ENCODE results near the gene UBE2F. TPM values are rescaled to one million over a fixed set of nuclear protein-coding genes. Genes with fewer than 3 reads are reported as not detected.
A peak's percentile ranks its signal among the peaks of the same experiment; 100 is the strongest.

UBE2F gene
- total and polyA plus RNA-seq, 2 of the 4 experiments (the other 2 are of a cell fraction), result 44.6 to 59.8 TPM

DNA sequence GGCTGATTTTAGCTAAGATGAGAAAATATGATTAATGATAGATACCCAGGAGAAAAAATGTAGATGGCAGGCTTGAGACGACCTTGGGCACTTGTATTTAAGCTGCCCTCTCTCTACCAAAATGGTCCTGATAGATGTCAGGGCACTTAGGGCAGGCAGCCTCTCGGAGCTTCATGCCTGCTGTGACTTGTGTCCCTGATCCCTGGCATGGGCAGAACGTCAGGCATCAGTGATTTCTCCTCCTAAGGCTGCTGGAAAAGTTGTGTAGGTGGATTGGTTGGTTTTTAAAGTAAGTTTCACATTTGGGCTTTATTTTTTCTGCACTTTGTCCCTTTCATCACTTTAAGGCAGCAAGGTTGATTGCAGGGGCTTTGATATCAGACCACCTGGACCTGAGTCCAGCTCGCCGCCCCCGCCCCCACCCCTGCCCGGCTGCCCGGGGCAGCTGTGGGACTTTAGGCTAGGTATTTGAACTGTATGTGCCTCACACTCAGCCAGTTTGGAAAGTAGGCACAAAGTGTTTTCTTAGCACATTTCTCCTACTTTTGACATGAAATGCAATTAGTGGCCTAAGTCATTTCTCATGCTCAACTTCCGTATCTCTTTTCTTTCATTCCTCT, 59.0 kb downstream of the UBE2F start:
- H4K20me1 ChIP-seq (ENCODE audit: insufficient read depth, low read length), result no peaks in the 10 kb centered on the region; the same call in 1 of the 2 replicates
- H4K8ac ChIP-seq (ENCODE audit: low read depth in 2 of 2, low read length in 2 of 2), result no peak overlapping the region; a peak in 1 of 4 replicates
- peaks cover 37% of the 10 kb centered on the region for H3K9me1 ChIP-seq (ENCODE audit: insufficient read depth, low read length)
- in situ Hi-C loops (cut with MboI; ENCODE audit: low sequenced_read_pairs) (no loop called here), dilution Hi-C loops (cut with HindIII; ENCODE audit: low sequenced_read_pairs, unreplicated experiment) (no loop called here), intact Hi-C loops (cut with micrococcal nuclease) (no loop called here)
- TF ChIP-seq POLR2A (IDR thresholded peaks at IDR 0.05; ENCODE audit: low read depth, low read length), result no peak
- TF ChIP-seq, protein P1, sequence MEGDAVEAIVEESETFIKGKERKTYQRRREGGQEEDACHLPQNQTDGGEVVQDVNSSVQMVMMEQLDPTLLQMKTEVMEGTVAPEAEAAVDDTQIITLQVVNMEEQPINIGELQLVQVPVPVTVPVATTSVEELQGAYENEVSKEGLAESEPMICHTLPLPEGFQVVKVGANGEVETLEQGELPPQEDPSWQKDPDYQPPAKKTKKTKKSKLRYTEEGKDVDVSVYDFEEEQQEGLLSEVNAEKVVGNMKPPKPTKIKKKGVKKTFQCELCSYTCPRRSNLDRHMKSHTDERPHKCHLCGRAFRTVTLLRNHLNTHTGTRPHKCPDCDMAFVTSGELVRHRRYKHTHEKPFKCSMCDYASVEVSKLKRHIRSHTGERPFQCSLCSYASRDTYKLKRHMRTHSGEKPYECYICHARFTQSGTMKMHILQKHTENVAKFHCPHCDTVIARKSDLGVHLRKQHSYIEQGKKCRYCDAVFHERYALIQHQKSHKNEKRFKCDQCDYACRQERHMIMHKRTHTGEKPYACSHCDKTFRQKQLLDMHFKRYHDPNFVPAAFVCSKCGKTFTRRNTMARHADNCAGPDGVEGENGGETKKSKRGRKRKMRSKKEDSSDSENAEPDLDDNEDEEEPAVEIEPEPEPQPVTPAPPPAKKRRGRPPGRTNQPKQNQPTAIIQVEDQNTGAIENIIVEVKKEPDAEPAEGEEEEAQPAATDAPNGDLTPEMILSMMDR (conservative IDR thresholded peaks at IDR 0.05; ENCODE audit: low read depth, low read length), result no peak
- no peak for TF ChIP-seq RAD21 (IDR thresholded peaks at IDR 0.05; ENCODE audit: low read length)
- TF ChIP-seq FOS (IDR thresholded peaks at IDR 0.05; ENCODE audit: low read depth, low read length), result no peak
- TF ChIP-seq BHLHE40 (IDR thresholded peaks at IDR 0.05; ENCODE audit: low read depth, low read length), result no peak
- no peak for TF ChIP-seq MXI1 (IDR thresholded peaks at IDR 0.05; ENCODE audit: borderline replicate concordance, low read depth, low read length)
- TF ChIP-seq CEBPB (IDR thresholded peaks at IDR 0.05; ENCODE audit: low read depth, low read length), result no peak
- no peak for TF ChIP-seq MAFK (IDR thresholded peaks at IDR 0.05; ENCODE audit: low read depth, low read length)
- TF ChIP-seq SMC3 (IDR thresholded peaks at IDR 0.05; ENCODE audit: low read depth, low read length), result no peak
- TF ChIP-seq RCOR1 (IDR thresholded peaks at IDR 0.05; ENCODE audit: insufficient replicate concordance, low read length), result no peak
- no peak for TF ChIP-seq CHD1 (IDR thresholded peaks at IDR 0.05; ENCODE audit: low read depth, low read length)
- TF ChIP-seq, protein P2, sequence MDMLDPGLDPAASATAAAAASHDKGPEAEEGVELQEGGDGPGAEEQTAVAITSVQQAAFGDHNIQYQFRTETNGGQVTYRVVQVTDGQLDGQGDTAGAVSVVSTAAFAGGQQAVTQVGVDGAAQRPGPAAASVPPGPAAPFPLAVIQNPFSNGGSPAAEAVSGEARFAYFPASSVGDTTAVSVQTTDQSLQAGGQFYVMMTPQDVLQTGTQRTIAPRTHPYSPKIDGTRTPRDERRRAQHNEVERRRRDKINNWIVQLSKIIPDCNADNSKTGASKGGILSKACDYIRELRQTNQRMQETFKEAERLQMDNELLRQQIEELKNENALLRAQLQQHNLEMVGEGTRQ (IDR thresholded peaks at IDR 0.05; ENCODE audit: low read depth, low read length), result no peak
- no peak overlapping the region for H3K23ac ChIP-seq (ENCODE audit: low read depth, low read length)
- no peak overlapping the region for H3K4me2 ChIP-seq (ENCODE audit: low read depth, low read length)
- H3K9ac ChIP-seq (ENCODE audit: low read depth, low read length), result no peak overlapping the region
- H2AK5ac ChIP-seq (ENCODE audit: low read depth, low read length), result peak overlapping the region; percentile 66; the same call in 1 of the 2 replicates
- WGBS, 2 experiments (ENCODE audit: extremely low coverage in 2 of 2, insufficient read length in 1 of 2), result 93% methylated on average over 5 of the region's 9 CpGs; no CpG with 5 or more reads in 1 of the 2 experiments
- no peak overlapping the region; the same call in 1 of the 2 replicates for H4K5ac ChIP-seq (ENCODE audit: low read depth, low read length)
- BruUV-seq (replicated peaks), result no TSS peak
- ChIA-PET CTCF (no interaction called here), POLR2A (ENCODE audit: unreplicated experiment) (no interaction called here)
- H3K4me3 ChIP-seq (ENCODE audit: insufficient read depth, low read depth, low read length), result no peak overlapping the region
- H3K14ac ChIP-seq (replicated peaks; ENCODE audit: low read depth, low read length), result 0 out of 2 replicates have a peak overlapping the region, but pooled peaks have one; percentile 51
- no peaks in the 10 kb centered on the region for H3K27me3 ChIP-seq (ENCODE audit: control insufficient read depth, insufficient read depth, low read length)
- no peak overlapping the region for H2BK15ac ChIP-seq (ENCODE audit: low read depth, low read length)
- no peaks in the 10 kb centered on the region for H3K9me3 ChIP-seq (ENCODE audit: control insufficient read depth, insufficient read depth, low read length)
- no peak overlapping the region; the same call in 1 of the 2 replicates for H2BK120ac ChIP-seq (ENCODE audit: low read depth, low read length)
- H3K79me1 ChIP-seq (ENCODE audit: low read depth in 1 of 2, low read length in 2 of 2), result peaks cover 15 to 54% of the 10 kb centered on the region in 2 experiments; a peak in 3 of 4 replicates
- H4K91ac ChIP-seq (ENCODE audit: insufficient read depth, low read depth, low read length), result no peak overlapping the region; the same call in 1 of the 2 replicates
- H3K4me1 ChIP-seq (ENCODE audit: control insufficient read depth, insufficient read depth, low read length), result peaks cover 12% of the 10 kb centered on the region
- ATAC-seq (ENCODE audit: low read depth) (no peak), DNase-seq (no peak)
- H2BK20ac ChIP-seq (ENCODE audit: low read depth, low read length), result no peak overlapping the region; the same call in 1 of the 2 replicates
- H3K36me3 ChIP-seq (ENCODE audit: control insufficient read depth, insufficient read depth, low read length), result peaks cover 23% of the 10 kb centered on the region
- no peak overlapping the region for H2AFZ ChIP-seq (replicated peaks; ENCODE audit: low read length, poor library complexity)
- H3K56ac ChIP-seq (ENCODE audit: extremely low read depth, insufficient read depth, low read length), result no peak overlapping the region
- H3K4ac ChIP-seq (ENCODE audit: low read depth, low read length), result peak overlapping the region; percentile 58
- peak overlapping the region; percentile 34 for H2BK5ac ChIP-seq (ENCODE audit: low read depth, low read length, poor library complexity, severe bottlenecking)
- H3K27ac ChIP-seq (ENCODE audit: insufficient read depth, low read length), result no peak overlapping the region
- H2AK9ac ChIP-seq (replicated peaks; ENCODE audit: low read depth, low read length, poor library complexity), result no peak overlapping the region
- no peak overlapping the region for H3K18ac ChIP-seq (ENCODE audit: low read depth, low read length)
